ENCODE results near the gene PPIC.

Gene PPIC

GRCh38 chr5:123036391-123037103, at the start of gene PPIC:
PPIC (minus strand) TSS chr5:123036725; CDS start chr5:123036625, 100 bp downstream.
- peaks cover 0 to 2% of the 10 kb centered on the region in 2 donors for H3K4me1 ChIP-seq (ENCODE audit: control insufficient read depth in 2 of 2, insufficient read depth in 2 of 2, low read length in 2 of 2)
- peak within 1 kb of the TSS; percentile 86 to 90 for H3K27ac ChIP-seq (ENCODE audit: low read depth in 2 of 2, low read length in 2 of 2)
- peak within 1 kb of the TSS; percentile 53 to 74 for H3K9ac ChIP-seq (ENCODE audit: low read depth in 1 of 2, low read length in 2 of 2)
- H3K9me3 ChIP-seq (ENCODE audit: control insufficient read depth in 2 of 2, low read length in 2 of 2) = no peaks in the 10 kb centered on the region
- no peaks in the 10 kb centered on the region for H3K36me3 ChIP-seq (ENCODE audit: control insufficient read depth in 2 of 2, insufficient read depth in 2 of 2, low read length in 2 of 2)
- H3K27me3 ChIP-seq (ENCODE audit: control insufficient read depth in 2 of 2, insufficient read depth in 2 of 2, low read length in 2 of 2) = no peaks in the 10 kb centered on the region
- H3K4me3 ChIP-seq (ENCODE audit: low read length in 2 of 2) = peak within 1 kb of the TSS; percentile 83 to 85

- Histone ChIP-seq H3K4me3 (ENCODE audit: low read length in 2 of 2) (no peak overlapping the region), H3K4me1 (ENCODE audit: control insufficient read depth in 2 of 2, insufficient read depth in 2 of 2, low read length in 2 of 2) (peaks cover 8 to 15% of the 10 kb centered on the region in 2 donors), H3K36me3 (ENCODE audit: control insufficient read depth in 2 of 2, insufficient read depth in 2 of 2, low read length in 2 of 2) (no peaks in the 10 kb centered on the region), H3K27ac (ENCODE audit: low read depth in 2 of 2, low read length in 2 of 2) (no peak overlapping the region), H3K9ac (ENCODE audit: low read depth in 1 of 2, low read length in 2 of 2) (no peak overlapping the region), H3K9me3 (ENCODE audit: control insufficient read depth in 2 of 2, low read length in 2 of 2) (no peaks in the 10 kb centered on the region), H3K27me3 (ENCODE audit: control insufficient read depth in 2 of 2, insufficient read depth in 2 of 2, low read length in 2 of 2) (peaks cover 58 to 59% of the 10 kb centered on the region in 2 donors)
Measured at GRCh38 chr5:123085638-123086286, 49.2 kb upstream of the PPIC start.

DNA sequence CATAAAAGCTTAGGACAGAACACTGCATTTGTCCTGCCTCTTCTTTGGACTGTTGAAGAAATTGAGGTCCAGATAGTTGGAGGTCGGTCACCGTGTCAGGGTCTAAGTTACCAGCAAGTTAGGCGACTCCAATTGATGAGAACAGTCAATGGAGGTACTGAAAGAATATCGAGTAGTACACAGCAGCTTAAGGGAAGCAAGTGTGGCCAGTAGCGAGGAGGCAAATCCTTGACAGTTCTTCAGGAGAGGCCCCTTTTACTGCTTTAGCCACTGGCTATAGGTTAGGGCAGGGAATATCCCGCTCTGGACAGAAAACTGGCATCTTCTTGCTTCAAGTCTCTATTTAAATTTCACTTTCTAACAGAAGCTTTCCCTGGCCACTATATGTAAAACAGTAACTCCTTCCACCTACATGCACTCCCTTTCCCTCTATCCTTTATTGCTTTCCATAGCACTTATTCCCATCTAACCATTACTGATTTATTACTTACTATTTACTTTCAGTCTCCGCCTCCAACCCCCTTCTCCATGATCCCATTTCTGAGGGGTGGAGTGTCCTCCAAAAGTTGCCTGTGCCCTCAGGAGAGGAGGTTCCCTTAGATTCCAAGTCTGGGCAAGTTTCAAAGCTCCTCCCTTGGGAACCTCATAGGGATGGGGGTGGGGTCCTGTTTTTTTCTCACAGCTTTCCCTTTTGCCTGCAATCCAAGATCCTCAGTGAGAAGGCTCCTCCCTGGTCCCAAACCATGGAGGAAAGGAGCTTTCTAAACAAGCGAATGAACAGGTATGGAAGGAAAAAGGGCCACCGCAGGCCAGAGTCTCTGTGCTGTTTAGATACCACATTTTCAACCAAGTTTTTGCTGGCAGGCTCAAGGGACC, 48.4 kb upstream of the PPIC start:
- H3K4me1 ChIP-seq (ENCODE audit: control insufficient read depth in 2 of 2, insufficient read depth in 2 of 2, low read length in 2 of 2) = peaks cover 8 to 15% of the 10 kb centered on the region in 2 donors
- H3K9me3 ChIP-seq (ENCODE audit: control insufficient read depth in 2 of 2, low read length in 2 of 2) = no peaks in the 10 kb centered on the region
- no peaks in the 10 kb centered on the region for H3K36me3 ChIP-seq (ENCODE audit: control insufficient read depth in 2 of 2, insufficient read depth in 2 of 2, low read length in 2 of 2)
- no peak overlapping the region for H3K9ac ChIP-seq (ENCODE audit: low read depth in 1 of 2, low read length in 2 of 2)
- peaks cover 56 to 63% of the 10 kb centered on the region in 2 donors for H3K27me3 ChIP-seq (ENCODE audit: control insufficient read depth in 2 of 2, insufficient read depth in 2 of 2, low read length in 2 of 2)
- no peak overlapping the region for H3K4me3 ChIP-seq (ENCODE audit: low read length in 2 of 2)
- H3K27ac ChIP-seq (ENCODE audit: low read depth in 2 of 2, low read length in 2 of 2) = no peak overlapping the region

DNA sequence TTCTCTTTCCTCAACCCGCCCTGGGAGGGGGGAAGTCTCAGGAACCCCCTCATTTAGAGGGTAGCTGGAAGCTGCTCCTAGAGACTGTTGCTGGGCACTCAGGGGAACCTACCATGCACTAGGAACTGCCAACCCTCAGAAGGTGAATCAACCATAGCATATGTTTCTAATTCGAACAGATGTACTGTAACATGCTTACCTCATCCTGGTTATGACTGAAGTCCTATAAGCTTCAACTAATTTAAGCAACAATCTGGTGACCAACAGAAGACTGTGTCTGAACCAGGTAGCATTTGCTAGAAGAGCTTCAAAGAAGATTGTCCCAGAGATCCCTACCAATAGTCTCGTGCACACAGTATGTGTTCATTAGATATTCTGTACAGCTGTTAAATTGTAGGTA, 46.8 kb upstream of the PPIC start:
- no peak overlapping the region for H3K9ac ChIP-seq (ENCODE audit: low read depth in 1 of 2, low read length in 2 of 2)
- no peaks in the 10 kb centered on the region for H3K36me3 ChIP-seq (ENCODE audit: control insufficient read depth in 2 of 2, insufficient read depth in 2 of 2, low read length in 2 of 2)
- H3K4me3 ChIP-seq (ENCODE audit: low read length in 2 of 2) = no peak overlapping the region
- H3K4me1 ChIP-seq (ENCODE audit: control insufficient read depth in 2 of 2, insufficient read depth in 2 of 2, low read length in 2 of 2) = peaks cover 0 to 4% of the 10 kb centered on the region in 2 donors
- H3K27me3 ChIP-seq (ENCODE audit: control insufficient read depth in 2 of 2, insufficient read depth in 2 of 2, low read length in 2 of 2) = peaks cover 48 to 52% of the 10 kb centered on the region in 2 donors
- no peak overlapping the region for H3K27ac ChIP-seq (ENCODE audit: low read depth in 2 of 2, low read length in 2 of 2)
- no peaks in the 10 kb centered on the region for H3K9me3 ChIP-seq (ENCODE audit: control insufficient read depth in 2 of 2, low read length in 2 of 2)

DNA sequence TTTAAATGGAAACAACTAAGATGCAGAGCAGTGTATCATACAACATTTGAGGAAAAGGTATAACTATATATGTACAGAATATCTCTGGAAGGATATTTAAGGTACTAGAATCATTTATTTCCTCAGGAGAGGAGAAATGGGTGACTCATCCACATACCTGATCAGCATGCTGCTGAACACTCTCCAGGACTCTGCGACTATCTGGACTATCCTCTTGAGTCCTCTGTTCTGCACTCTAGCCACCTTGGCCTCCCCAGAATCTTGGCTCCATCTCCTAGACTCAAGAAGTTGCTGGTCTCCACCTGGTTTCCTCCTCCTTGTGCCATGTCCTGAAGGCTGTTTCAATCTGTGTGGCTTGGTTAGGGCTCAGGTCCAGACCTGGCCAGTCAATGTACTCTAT, 43.7 kb upstream of the PPIC start:
- H3K36me3 ChIP-seq (ENCODE audit: control insufficient read depth in 2 of 2, insufficient read depth in 2 of 2, low read length in 2 of 2) = no peaks in the 10 kb centered on the region
- H3K4me3 ChIP-seq (ENCODE audit: low read length in 2 of 2) = no peak overlapping the region
- no peak overlapping the region for H3K27ac ChIP-seq (ENCODE audit: low read depth in 2 of 2, low read length in 2 of 2)
- H3K9ac ChIP-seq (ENCODE audit: low read depth in 1 of 2, low read length in 2 of 2) = no peak overlapping the region
- H3K4me1 ChIP-seq (ENCODE audit: control insufficient read depth in 2 of 2, insufficient read depth in 2 of 2, low read length in 2 of 2) = no peaks in the 10 kb centered on the region
- H3K9me3 ChIP-seq (ENCODE audit: control insufficient read depth in 2 of 2, low read length in 2 of 2) = no peaks in the 10 kb centered on the region
- H3K27me3 ChIP-seq (ENCODE audit: control insufficient read depth in 2 of 2, insufficient read depth in 2 of 2, low read length in 2 of 2) = peaks cover 24 to 29% of the 10 kb centered on the region in 2 donors

- Histone ChIP-seq H3K36me3 (ENCODE audit: control insufficient read depth in 2 of 2, insufficient read depth in 2 of 2, low read length in 2 of 2) (no peaks in the 10 kb centered on the region), H3K27me3 (ENCODE audit: control insufficient read depth in 2 of 2, insufficient read depth in 2 of 2, low read length in 2 of 2) (peaks cover 5 to 8% of the 10 kb centered on the region in 2 donors), H3K4me3 (ENCODE audit: low read length in 2 of 2) (no peak overlapping the region), H3K27ac (ENCODE audit: low read depth in 2 of 2, low read length in 2 of 2) (no peak overlapping the region), H3K9me3 (ENCODE audit: control insufficient read depth in 2 of 2, low read length in 2 of 2) (no peaks in the 10 kb centered on the region), H3K9ac (ENCODE audit: low read depth in 1 of 2, low read length in 2 of 2) (no peak overlapping the region), H3K4me1 (ENCODE audit: control insufficient read depth in 2 of 2, insufficient read depth in 2 of 2, low read length in 2 of 2) (no peaks in the 10 kb centered on the region)
Measured at GRCh38 chr5:123075521-123076163, 39.1 kb upstream of the PPIC start.

DNA sequence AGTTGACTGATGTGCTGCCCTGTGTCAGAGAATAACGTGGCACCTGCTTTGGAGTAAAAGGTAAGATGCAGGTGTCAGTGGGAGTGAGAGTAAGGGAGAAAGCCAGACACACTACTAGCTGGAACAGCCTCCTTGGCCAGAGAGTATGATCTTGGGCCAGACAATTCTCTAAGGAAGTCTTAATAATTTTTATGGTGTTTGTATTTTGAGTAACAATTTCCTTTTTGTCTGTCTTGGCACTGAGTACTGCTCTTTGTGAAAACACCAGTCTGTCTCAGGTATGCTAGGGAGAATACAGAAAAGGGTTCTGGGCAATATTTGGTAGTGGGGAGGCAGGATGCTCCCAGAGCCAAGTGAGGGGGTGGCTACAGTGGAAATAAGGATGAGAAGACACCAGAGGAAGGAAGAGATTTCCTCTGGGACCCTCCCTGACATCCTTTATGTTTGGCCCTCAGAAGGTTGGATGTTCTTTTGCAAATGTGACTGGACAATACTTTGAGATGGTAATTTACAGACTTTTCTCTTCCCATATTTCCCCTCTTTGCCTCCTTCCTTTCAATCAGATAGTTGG, 31.9 kb upstream of the PPIC start:
- Histone ChIP-seq H3K4me3 (ENCODE audit: low read length in 2 of 2) (no peak overlapping the region), H3K4me1 (ENCODE audit: control insufficient read depth in 2 of 2, insufficient read depth in 2 of 2, low read length in 2 of 2) (no peaks in the 10 kb centered on the region), H3K27me3 (ENCODE audit: control insufficient read depth in 2 of 2, insufficient read depth in 2 of 2, low read length in 2 of 2) (peaks cover 2 to 5% of the 10 kb centered on the region in 2 donors), H3K27ac (ENCODE audit: low read depth in 2 of 2, low read length in 2 of 2) (no peak overlapping the region), H3K36me3 (ENCODE audit: control insufficient read depth in 2 of 2, insufficient read depth in 2 of 2, low read length in 2 of 2) (no peaks in the 10 kb centered on the region), H3K9ac (ENCODE audit: low read depth in 1 of 2, low read length in 2 of 2) (no peak overlapping the region), H3K9me3 (ENCODE audit: control insufficient read depth in 2 of 2, low read length in 2 of 2) (no peaks in the 10 kb centered on the region)

DNA sequence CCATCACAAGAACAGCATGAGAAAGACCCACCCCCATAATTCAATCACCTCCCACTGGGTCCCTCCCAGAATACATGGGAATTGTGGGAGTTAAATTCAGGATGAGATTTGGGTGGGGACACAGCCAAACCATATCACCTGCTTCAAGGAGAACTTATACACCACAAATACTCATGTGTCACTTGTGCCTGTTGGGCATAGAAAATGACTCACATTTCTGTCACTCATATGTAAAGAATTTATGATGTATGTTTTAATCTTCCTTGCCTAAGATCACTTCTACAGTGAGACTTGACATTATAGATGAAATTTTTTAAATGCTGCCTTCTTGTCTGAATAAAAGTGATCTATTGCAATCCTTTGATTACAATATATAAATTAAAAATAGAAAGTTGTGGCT, 29.5 kb upstream of the PPIC start:
- H3K36me3 ChIP-seq (ENCODE audit: control insufficient read depth in 2 of 2, insufficient read depth in 2 of 2, low read length in 2 of 2) = no peaks in the 10 kb centered on the region
- H3K4me3 ChIP-seq (ENCODE audit: low read length in 2 of 2) = no peak overlapping the region
- H3K27me3 ChIP-seq (ENCODE audit: control insufficient read depth in 2 of 2, insufficient read depth in 2 of 2, low read length in 2 of 2) = peaks cover 0 to 2% of the 10 kb centered on the region in 2 donors
- H3K4me1 ChIP-seq (ENCODE audit: control insufficient read depth in 2 of 2, insufficient read depth in 2 of 2, low read length in 2 of 2) = no peaks in the 10 kb centered on the region
- H3K27ac ChIP-seq (ENCODE audit: low read depth in 2 of 2, low read length in 2 of 2) = no peak overlapping the region
- peaks cover 0 to 5% of the 10 kb centered on the region in 2 donors for H3K9me3 ChIP-seq (ENCODE audit: control insufficient read depth in 2 of 2, low read length in 2 of 2)
- no peak overlapping the region for H3K9ac ChIP-seq (ENCODE audit: low read depth in 1 of 2, low read length in 2 of 2)

GRCh38 chr5:123059455-123059854, 22.9 kb upstream of the PPIC start:
- peaks cover 2 to 5% of the 10 kb centered on the region in 2 donors for H3K9me3 ChIP-seq (ENCODE audit: control insufficient read depth in 2 of 2, low read length in 2 of 2)
- no peak overlapping the region for H3K9ac ChIP-seq (ENCODE audit: low read depth in 1 of 2, low read length in 2 of 2)

More at GRCh38 chr5:123059455-123059854, 22.9 kb upstream of the PPIC start:
- Histone ChIP-seq H3K4me1 (ENCODE audit: control insufficient read depth in 2 of 2, insufficient read depth in 2 of 2, low read length in 2 of 2) (no peaks in the 10 kb centered on the region), H3K36me3 (ENCODE audit: control insufficient read depth in 2 of 2, insufficient read depth in 2 of 2, low read length in 2 of 2) (no peaks in the 10 kb centered on the region), H3K4me3 (ENCODE audit: low read length in 2 of 2) (no peak overlapping the region), H3K27me3 (ENCODE audit: control insufficient read depth in 2 of 2, insufficient read depth in 2 of 2, low read length in 2 of 2) (peaks cover 0 to 2% of the 10 kb centered on the region in 2 donors), H3K27ac (ENCODE audit: low read depth in 2 of 2, low read length in 2 of 2) (no peak overlapping the region)

All from mucosa of rectum (tissue), 2 donors.